Measurements from ENCODE around the gene CAPN8.
A peak's percentile ranks its signal among the peaks of the same experiment; 100 is the strongest.

Gene CAPN8

GRCh38 chr1:223617323-223618070 is 48.0 kb downstream of the CAPN8 start:
- no peak for DNase-seq (ENCODE audit: low spot score)

- no peak for DNase-seq (ENCODE audit: low spot score)
Observed at GRCh38 chr1:223616586-223616985, 48.9 kb downstream of the CAPN8 start.

- DNase-seq (ENCODE audit: low spot score) = no peak
Observed at GRCh38 chr1:223611936-223612335, 53.6 kb downstream of the CAPN8 start.

- no peak for DNase-seq (ENCODE audit: low spot score)
Observed at GRCh38 chr1:223609977-223610376, 55.5 kb downstream of the CAPN8 start.

- DNase-seq (ENCODE audit: low spot score) = no peak
Observed at GRCh38 chr1:223609066-223609465, 56.4 kb downstream of the CAPN8 start.

GRCh38 chr1:223558512-223558911 is 107.0 kb downstream of the CAPN8 start:
- no peak for DNase-seq (ENCODE audit: low spot score)

GRCh38 chr1:223557130-223557475 is 108.4 kb downstream of the CAPN8 start:
- DNase-seq (ENCODE audit: low spot score) = no peak

- peak; percentile 25 for DNase-seq (ENCODE audit: low spot score)
Observed at GRCh38 chr1:223556414-223557129, 108.9 kb downstream of the CAPN8 start.

GRCh38 chr1:223553957-223554356 is 111.5 kb downstream of the CAPN8 start:
- DNase-seq (ENCODE audit: low spot score) = no peak

- no peak for DNase-seq (ENCODE audit: low spot score)
Observed at GRCh38 chr1:223551610-223552009, 113.9 kb downstream of the CAPN8 start.

- no peak for DNase-seq (ENCODE audit: low spot score)
Observed at GRCh38 chr1:223549740-223550139, 115.8 kb downstream of the CAPN8 start.

- DNase-seq (ENCODE audit: low spot score) = no peak
Observed at GRCh38 chr1:223547316-223548114, 118.0 kb downstream of the CAPN8 start.

- no peak for DNase-seq (ENCODE audit: low spot score)
Observed at GRCh38 chr1:223545343-223545742, 120.2 kb downstream of the CAPN8 start.

GRCh38 chr1:223543560-223543959 is 121.9 kb downstream of the CAPN8 start:
- DNase-seq (ENCODE audit: low spot score) = no peak

- no peak for DNase-seq (ENCODE audit: low spot score)
Observed at GRCh38 chr1:223542831-223543230, 122.7 kb downstream of the CAPN8 start.

GRCh38 chr1:223540485-223541106 is 124.9 kb downstream of the CAPN8 start:
- DNase-seq (ENCODE audit: low spot score) = no peak

- no peak for DNase-seq (ENCODE audit: low spot score)
Observed at GRCh38 chr1:223539750-223540149, 125.8 kb downstream of the CAPN8 start.

GRCh38 chr1:223538981-223539380 is 126.5 kb downstream of the CAPN8 start:
- DNase-seq (ENCODE audit: low spot score) = no peak

GRCh38 chr1:223535319-223535718 is 130.2 kb downstream of the CAPN8 start:
- no peak for DNase-seq (ENCODE audit: low spot score)

GRCh38 chr1:223534677-223535076 is 130.8 kb downstream of the CAPN8 start:
- no peak for DNase-seq (ENCODE audit: low spot score)

GRCh38 chr1:223533708-223534107 is 131.8 kb downstream of the CAPN8 start:
- no peak for DNase-seq (ENCODE audit: low spot score)

- peak; percentile 24 for DNase-seq (ENCODE audit: low spot score)
Observed at GRCh38 chr1:223531742-223532341, 133.7 kb downstream of the CAPN8 start.
